C4-2B (cell line): ENCODE data around the gene SORL1-AS1.

Experiments
- ZFX ChIP-seq: fragments of 450-650 bp; IDR thresholded peaks from 2 replicates; pipeline ENCODE4 v1.6.1; 2017
- TF ChIP-seq, protein P1 (sequence below): fragments of 450-650 bp; conservative IDR thresholded peaks from 2 replicates; pipeline ENCODE4 v1.5.1; 2017; ENCODE audit warnings: mild to moderate bottlenecking

DNA sequence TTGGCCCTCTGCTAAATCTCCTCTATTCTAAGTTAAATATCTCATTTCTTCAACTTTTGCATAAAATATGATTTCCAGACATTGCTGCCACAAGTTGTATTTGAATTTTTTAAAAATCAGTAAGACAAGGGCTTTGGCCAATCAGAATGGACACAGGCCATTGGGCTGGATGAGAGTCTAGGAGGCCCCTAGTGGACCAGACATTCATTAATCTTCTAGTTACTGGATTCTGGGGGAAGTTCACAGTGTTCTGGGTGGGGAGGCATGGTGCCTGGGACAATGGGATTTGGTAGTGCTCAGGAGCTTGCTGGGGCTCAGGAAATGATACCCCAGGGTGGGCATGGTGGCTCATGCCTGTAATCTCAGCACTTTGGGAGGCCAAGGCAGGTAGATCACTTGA is 13.0 kb downstream of the SORL1-AS1 start:
- TF ChIP-seq, protein P1, sequence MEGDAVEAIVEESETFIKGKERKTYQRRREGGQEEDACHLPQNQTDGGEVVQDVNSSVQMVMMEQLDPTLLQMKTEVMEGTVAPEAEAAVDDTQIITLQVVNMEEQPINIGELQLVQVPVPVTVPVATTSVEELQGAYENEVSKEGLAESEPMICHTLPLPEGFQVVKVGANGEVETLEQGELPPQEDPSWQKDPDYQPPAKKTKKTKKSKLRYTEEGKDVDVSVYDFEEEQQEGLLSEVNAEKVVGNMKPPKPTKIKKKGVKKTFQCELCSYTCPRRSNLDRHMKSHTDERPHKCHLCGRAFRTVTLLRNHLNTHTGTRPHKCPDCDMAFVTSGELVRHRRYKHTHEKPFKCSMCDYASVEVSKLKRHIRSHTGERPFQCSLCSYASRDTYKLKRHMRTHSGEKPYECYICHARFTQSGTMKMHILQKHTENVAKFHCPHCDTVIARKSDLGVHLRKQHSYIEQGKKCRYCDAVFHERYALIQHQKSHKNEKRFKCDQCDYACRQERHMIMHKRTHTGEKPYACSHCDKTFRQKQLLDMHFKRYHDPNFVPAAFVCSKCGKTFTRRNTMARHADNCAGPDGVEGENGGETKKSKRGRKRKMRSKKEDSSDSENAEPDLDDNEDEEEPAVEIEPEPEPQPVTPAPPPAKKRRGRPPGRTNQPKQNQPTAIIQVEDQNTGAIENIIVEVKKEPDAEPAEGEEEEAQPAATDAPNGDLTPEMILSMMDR, result no peak; the same call in 1 of the 2 replicates
- no peak for TF ChIP-seq ZFX
